Rectal smooth muscle tissue (tissue), 1 donor: ENCODE measurements around the gene SRP68.

Experiments
- H3K27ac ChIP-seq: one replicate; pipeline ENCODE4 v1.7.0; 2013; ENCODE audit warnings: low read depth, low read length, inconsistent platforms
- H3K27me3 ChIP-seq: one replicate; pipeline ENCODE4 v1.7.0; 2013; ENCODE audit warnings: low read length; ENCODE audit not compliant: control insufficient read depth, insufficient read depth
- H3K36me3 ChIP-seq: one replicate; pipeline ENCODE4 v1.7.0; 2013; ENCODE audit warnings: low read length; ENCODE audit not compliant: control insufficient read depth, insufficient read depth
- H3K4me1 ChIP-seq: one replicate; pipeline ENCODE4 v1.7.0; 2013; ENCODE audit warnings: low read length; ENCODE audit not compliant: control insufficient read depth, insufficient read depth
- H3K4me3 ChIP-seq: one replicate; pipeline ENCODE4 v1.7.0; 2013; ENCODE audit warnings: low read length
- H3K9ac ChIP-seq: one replicate; pipeline ENCODE4 v1.7.0; 2013; ENCODE audit warnings: low read length

Gene SRP68

GRCh38 chr17:76086384-76086783 lies 14.1 kb upstream of the SRP68 start:
- H3K27me3 ChIP-seq: no peaks in the 10 kb centered on the region
- H3K27ac ChIP-seq: no peak overlapping the region
- H3K4me3 ChIP-seq: no peak overlapping the region
- no peaks in the 10 kb centered on the region for H3K4me1 ChIP-seq
- no peak overlapping the region for H3K9ac ChIP-seq
- peaks cover 46% of the 10 kb centered on the region for H3K36me3 ChIP-seq

GRCh38 chr17:76085731-76086366 lies 13.5 kb upstream of the SRP68 start:
- Histone ChIP-seq H3K27ac (no peak overlapping the region), H3K36me3 (peaks cover 41% of the 10 kb centered on the region), H3K4me1 (no peaks in the 10 kb centered on the region), H3K9ac (no peak overlapping the region), H3K4me3 (no peak overlapping the region), H3K27me3 (no peaks in the 10 kb centered on the region)

DNA sequence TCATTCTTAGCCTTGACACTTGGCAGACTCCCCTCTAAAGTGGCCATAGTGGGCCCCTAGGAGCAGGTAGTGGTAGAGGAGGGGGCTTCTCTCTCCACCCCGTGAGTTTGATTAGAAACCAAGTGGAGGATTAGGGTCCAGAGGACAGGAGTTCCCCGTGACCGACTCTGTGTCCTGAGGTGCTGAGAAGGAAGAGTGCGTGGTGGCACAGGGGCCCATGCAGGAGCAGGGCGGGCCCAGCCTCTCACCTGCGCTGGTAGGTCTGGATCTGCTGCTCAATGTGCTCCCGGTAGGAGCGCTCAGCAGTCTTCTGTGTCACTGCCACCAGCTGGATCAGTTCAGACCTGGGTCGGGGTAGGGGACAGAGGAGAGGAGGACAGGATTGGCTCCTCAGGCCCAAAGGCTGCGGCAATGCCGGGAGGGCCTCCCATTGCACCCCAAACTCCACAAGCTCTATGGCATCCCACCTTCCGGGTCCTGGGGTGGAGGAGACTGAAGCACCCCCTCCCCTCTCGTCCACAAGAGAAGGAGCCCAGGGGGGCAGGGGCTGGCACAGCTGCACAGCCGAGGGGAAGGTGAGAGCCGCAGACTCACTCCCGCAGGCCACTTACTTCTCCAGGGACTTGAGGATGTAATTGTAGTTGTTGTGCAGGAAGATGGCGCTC lies 12.9 kb upstream of the SRP68 start:
- Histone ChIP-seq H3K9ac (no peak overlapping the region), H3K36me3 (peaks cover 41% of the 10 kb centered on the region), H3K4me3 (no peak overlapping the region), H3K4me1 (no peaks in the 10 kb centered on the region), H3K27ac (no peak overlapping the region), H3K27me3 (no peaks in the 10 kb centered on the region)

DNA sequence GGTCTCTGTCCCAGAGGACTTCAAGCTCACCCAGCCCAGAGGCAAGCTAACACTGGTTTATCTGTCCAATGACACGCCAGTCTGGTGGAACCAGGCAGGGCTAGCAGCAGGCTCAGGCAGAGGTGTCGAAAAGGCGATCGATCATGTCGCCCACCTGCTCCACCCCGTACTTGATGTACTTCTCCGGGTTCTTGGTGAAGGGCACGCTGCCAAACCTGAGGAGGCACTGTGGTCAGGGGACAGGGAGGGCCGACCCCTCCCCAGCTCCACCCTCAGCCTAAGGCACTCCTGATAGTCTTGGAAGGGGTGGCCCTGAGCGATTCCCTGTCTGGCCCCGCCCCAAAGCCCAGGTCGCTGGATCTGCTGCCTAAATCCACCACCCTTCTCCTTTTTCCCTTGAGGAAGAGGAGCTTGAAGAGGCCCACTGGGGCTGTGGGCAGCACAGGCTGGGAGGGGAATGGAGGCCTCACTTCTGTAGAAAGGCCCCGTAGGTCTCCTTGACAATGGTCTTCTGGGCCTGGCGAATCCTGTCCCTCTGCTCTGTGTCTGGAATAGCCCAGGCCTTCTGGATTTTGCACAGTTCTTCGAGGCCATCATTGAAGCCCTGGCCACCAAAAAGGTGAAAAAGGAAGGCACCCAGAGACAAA lies 11.3 kb upstream of the SRP68 start:
- Histone ChIP-seq H3K36me3 (peaks cover 26% of the 10 kb centered on the region), H3K9ac (no peak overlapping the region), H3K27ac (no peak overlapping the region)

DNA sequence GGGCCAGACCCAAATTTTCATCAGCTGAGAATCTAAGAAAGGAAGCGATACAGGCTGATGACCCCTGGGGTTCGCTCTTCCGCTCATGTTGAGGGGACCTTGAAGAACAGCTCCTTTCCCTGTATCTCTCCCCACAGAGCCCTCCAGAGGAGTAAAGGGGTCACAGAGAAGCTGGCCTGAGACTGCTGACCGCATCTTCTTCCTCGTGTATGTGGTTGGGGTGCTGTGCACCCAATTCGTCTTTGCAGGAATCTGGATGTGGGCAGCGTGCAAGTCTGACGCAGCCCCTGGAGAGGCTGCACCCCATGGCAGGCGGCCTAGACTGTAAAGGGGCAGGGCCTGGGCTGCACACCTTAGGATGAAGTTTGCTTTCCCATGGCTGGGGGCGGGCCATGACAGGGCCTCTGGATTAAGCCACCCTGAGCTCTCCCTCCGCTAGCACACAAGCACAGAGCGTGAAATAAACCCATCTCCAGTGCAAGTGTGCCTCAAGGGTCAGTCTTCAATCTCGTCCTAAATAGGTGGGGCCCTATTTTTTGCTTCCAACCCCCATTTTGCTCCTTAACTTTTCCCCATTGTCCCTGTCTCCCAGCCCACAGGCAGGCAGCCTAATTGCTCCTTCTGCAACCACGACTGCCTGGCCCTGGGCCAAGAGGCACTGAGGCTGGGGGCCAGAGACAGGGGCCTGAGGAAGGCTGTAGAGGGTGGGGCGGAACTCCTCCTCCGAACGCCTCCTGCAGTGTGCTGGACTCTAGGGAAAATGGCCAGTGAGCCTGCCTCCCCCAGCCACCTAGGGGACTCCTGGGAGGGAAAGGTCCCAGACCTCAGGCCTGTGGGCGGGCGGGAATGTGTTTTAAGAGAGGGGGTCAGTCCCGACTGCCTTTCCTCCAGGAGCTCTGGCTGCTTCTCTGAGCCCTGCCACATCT lies 10.3 kb upstream of the SRP68 start:
- Histone ChIP-seq H3K9ac (no peak overlapping the region), H3K4me1 (no peaks in the 10 kb centered on the region), H3K4me3 (no peak overlapping the region), H3K36me3 (peaks cover 16% of the 10 kb centered on the region), H3K27me3 (peaks cover 6% of the 10 kb centered on the region), H3K27ac (no peak overlapping the region)

More for the DNA sequence above, 11.3 kb upstream of the SRP68 start:
- H3K27me3 ChIP-seq: peaks cover 6% of the 10 kb centered on the region
- H3K4me3 ChIP-seq: no peak overlapping the region
- H3K4me1 ChIP-seq: no peaks in the 10 kb centered on the region

DNA sequence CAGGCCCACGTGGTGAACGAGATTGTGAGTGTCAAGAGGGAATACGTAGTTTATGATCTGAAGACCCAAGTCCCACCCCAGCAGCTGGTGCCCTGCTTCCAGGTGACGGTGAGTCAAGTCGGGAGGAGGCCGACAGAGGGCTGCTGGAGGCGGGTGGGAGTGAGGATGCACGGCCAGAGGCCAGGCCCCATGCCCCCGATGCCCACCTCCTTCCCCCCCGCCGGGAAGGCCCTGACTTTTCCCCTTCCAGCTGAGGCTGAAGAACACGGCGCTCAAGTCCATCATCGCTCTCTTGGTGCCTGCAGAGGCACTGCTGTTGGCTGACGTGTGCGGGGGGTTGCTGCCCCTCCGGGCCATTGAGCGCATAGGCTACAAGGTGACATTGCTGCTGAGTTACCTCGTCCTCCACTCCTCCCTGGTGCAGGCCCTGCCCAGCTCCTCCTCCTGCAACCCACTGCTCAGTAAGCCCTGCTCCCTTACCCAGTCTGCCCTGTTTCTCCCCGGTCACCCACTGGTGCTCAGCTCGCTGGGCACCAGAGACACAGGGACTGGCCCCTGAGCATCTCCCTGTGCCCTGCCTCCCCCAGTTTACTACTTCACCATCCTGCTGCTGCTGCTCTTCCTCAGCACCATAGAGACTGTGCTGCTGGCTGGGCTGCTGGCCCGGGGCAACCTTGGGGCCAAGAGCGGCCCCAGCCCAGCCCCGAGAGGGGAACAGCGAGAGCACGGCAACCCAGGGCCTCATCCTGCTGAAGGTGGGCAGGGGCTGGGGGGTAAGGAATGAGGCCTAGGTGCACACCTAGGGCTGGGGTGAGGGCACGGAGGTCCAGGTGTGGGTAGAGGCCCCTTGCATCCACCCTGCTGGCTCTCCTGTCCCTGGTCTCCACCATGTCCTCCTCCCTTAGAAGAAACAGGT lies 9.2 kb upstream of the SRP68 start:
- Histone ChIP-seq H3K9ac (no peak overlapping the region), H3K36me3 (peaks cover 14% of the 10 kb centered on the region), H3K27me3 (peaks cover 14% of the 10 kb centered on the region), H3K4me3 (no peak overlapping the region), H3K27ac (no peak overlapping the region), H3K4me1 (no peaks in the 10 kb centered on the region)

- no peak overlapping the region for H3K9ac ChIP-seq
- H3K36me3 ChIP-seq: peaks cover 11% of the 10 kb centered on the region
- H3K4me1 ChIP-seq: no peaks in the 10 kb centered on the region
- no peak overlapping the region for H3K27ac ChIP-seq
- peaks cover 21% of the 10 kb centered on the region for H3K27me3 ChIP-seq
- H3K4me3 ChIP-seq: no peak overlapping the region
Observed at GRCh38 chr17:76080768-76081287, 8.5 kb upstream of the SRP68 start.

DNA sequence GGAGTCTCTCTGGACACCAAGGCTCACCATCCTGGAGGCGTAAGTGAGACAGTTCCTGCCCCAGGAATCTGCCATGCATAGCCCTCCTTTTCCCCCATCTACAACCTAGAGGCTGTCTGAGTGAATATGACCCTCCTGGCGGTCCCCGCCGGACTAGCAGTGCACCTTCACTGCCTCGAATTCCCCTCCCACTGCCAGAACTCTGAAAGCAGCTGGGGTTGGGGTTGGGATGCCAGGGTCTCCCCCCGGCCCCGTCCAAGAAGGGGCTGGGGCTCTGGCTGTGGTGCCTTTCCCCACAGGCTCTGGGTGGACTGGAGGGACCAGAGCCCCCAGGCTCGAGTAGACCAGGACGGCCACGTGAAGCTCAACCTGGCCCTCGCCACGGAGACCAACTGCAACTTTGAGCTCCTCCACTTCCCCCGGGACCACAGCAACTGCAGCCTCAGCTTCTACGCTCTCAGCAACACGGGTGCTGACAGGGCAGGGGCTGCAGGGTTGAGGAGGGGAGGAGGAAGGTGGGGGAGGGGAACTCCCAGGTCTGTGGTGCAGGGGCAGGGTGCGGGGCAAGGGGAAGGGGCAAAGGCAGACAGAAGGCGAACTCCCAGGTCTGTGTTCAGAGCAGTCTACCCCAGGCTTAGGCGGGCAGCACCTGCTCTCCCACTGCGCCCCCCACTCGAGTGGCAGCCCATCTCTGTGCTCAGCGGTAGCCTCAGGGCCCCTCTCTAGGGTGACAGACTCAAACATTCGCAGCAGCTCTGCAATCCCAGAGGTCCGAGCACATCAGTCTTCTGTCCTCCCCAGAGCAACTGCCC lies 7.8 kb upstream of the SRP68 start:
- Histone ChIP-seq H3K9ac (no peak overlapping the region), H3K4me1 (no peaks in the 10 kb centered on the region), H3K4me3 (no peak overlapping the region), H3K27me3 (peaks cover 27% of the 10 kb centered on the region), H3K36me3 (peaks cover 8% of the 10 kb centered on the region), H3K27ac (no peak overlapping the region)

- Histone ChIP-seq H3K4me1 (no peaks in the 10 kb centered on the region), H3K27ac (no peak overlapping the region), H3K27me3 (peaks cover 34% of the 10 kb centered on the region)
Observed at GRCh38 chr17:76079535-76079955, 7.2 kb upstream of the SRP68 start.

GRCh38 chr17:76078860-76079534 lies 6.7 kb upstream of the SRP68 start, which contains the start of gene ZACN:
ZACN (plus strand) TSS chr17:76079182; CDS start chr17:76079265, 83 bp downstream.
- Histone ChIP-seq H3K4me3 (no peak within 1 kb of the TSS), H3K27ac (no peak within 1 kb of the TSS), H3K4me1 (no peaks in the 10 kb centered on the region), H3K27me3 (peaks cover 38% of the 10 kb centered on the region), H3K9ac (no peak within 1 kb of the TSS), H3K36me3 (peaks cover 3% of the 10 kb centered on the region)

More at GRCh38 chr17:76079535-76079955, 7.2 kb upstream of the SRP68 start:
- Histone ChIP-seq H3K9ac (no peak overlapping the region), H3K4me3 (no peak overlapping the region), H3K36me3 (peaks cover 8% of the 10 kb centered on the region)
